Stomach (tissue), 9 donors: ENCODE results near the gene POGLUT2. TPM values are rescaled to one million over a fixed set of nuclear protein-coding genes. Genes with fewer than 3 reads are reported as not detected.
"Not testable (repeated sequence)": the region's sequence is repeated elsewhere in the genome, so short reads cannot be mapped to it uniquely, and the experiment has no call there.

ENCODE experiments used
- DNase-seq, 2 donors: peaks; one replicate each; pipeline versions ENCODE4 v3.0.0 to v3.0.0-alpha.2; 2013 to 2019
- H3K27ac ChIP-seq, 5 donors: fragments of 200-600 bp in 4 of 5; sonication (generic) in 4 of 5; one replicate each; pipeline ENCODE4 v1.5.1; 2013 to 2019; ENCODE audit warnings: mild to moderate bottlenecking in 1 of 5, moderate library complexity in 1 of 5
- H3K27me3 ChIP-seq, 3 donors: fragments of 200-600 bp; sonication (generic); one replicate each; pipeline ENCODE4 v1.5.1; 2017 to 2019; ENCODE audit warnings: mixed run types in 1 of 3
- H3K36me3 ChIP-seq, 4 donors: fragments of 200-600 bp; sonication (generic); 1 replicate in 3 of 4; 2 replicates in 1 of 4; pipeline ENCODE4 v1.5.1; 2016 to 2019
- H3K4me1 ChIP-seq, 4 donors: fragments of 200-600 bp; sonication (generic); one replicate each; pipeline ENCODE4 v1.5.1; 2016 to 2019
- H3K4me3 ChIP-seq, 4 donors: fragments of 200-600 bp; sonication (generic) in 3 of 4; one replicate each; pipeline ENCODE4 v1.5.1; 2016 to 2019; ENCODE audit warnings: mild to moderate bottlenecking in 1 of 4
- H3K9me3 ChIP-seq, 4 donors: fragments of 200-600 bp; sonication (generic); one replicate each; pipeline ENCODE4 v1.5.1; 2016 to 2019
- EP300 ChIP-seq: sonication (generic); formaldehyde crosslinking; IDR thresholded peaks from one replicate; pipeline ENCODE4 v1.6.1; 2017; ENCODE audit warnings: antibody characterized with exemption
- POLR2A ChIP-seq, 4 donors: fragments of 450-650 bp; IDR thresholded peaks; one replicate each; pipeline ENCODE4 v1.6.1; 2016; ENCODE audit warnings: antibody characterized with exemption in 4 of 4, control low read depth in 2 of 4, mild to moderate bottlenecking in 1 of 4, moderate library complexity in 1 of 4
- POLR2AphosphoS5 ChIP-seq, 3 donors: sonication (generic); formaldehyde crosslinking; IDR thresholded peaks; one replicate each; pipeline ENCODE4 v1.6.1; 2016; ENCODE audit warnings: antibody characterized with exemption in 3 of 3
- WGBS, 5 donors: extraction: QIAGEN DNeasy Blood & Tissue Kit in 3 of 5; methylation state at CpG; one replicate each; pipeline versions ENCODE4 v1.1.5 to v1.1.7; 2013 to 2018; 5-methylcytosine and 5-hydroxymethylcytosine counted together
- intact Hi-C: fragments of 100-400 bp; cut with DNase I; formaldehyde crosslinking; loops from one replicate; pipeline ENCODE4 v1.15.1; 2023; ENCODE audit warnings: low total_unique reads
- polyA plus RNA-seq, 3 donors: library from polyadenylated mRNA; stranded (reverse); fragments of 200-250 nt; gene quantifications; one replicate each; pipeline ENCODE4 v1.2.3, GENCODE V29; 2013
- total RNA-seq, 5 donors: library from RNA; depleted of rRNA; stranded (reverse); fragments of >200 nt; gene quantifications; one replicate each; pipeline versions ENCODE4 v1.1.0 to v1.2.3, GENCODE V29; 2014 to 2016
- TF ChIP-seq, protein P1 (sequence below), 7 experiments: fragments of 450-650 bp in 4 of 7; fragments of 200-600 bp in 3 of 7; sonication (generic) in 3 of 7; IDR thresholded peaks; one replicate each; pipeline ENCODE4 v1.5.1; 2016 to 2019; ENCODE audit warnings: antibody characterized with exemption in 7 of 7, control low read depth in 2 of 7, mild to moderate bottlenecking in 1 of 7
- donor health status: healthy with polysubstance abuse.
- donor health status: Bipolar disorder and iron deficiency.
- donor health status: healthy.

The POGLUT2 gene
- total and polyA plus RNA-seq, 8 donors: 0.58 to 48.2 (median 2.2) TPM; not detected in 1

DNA sequence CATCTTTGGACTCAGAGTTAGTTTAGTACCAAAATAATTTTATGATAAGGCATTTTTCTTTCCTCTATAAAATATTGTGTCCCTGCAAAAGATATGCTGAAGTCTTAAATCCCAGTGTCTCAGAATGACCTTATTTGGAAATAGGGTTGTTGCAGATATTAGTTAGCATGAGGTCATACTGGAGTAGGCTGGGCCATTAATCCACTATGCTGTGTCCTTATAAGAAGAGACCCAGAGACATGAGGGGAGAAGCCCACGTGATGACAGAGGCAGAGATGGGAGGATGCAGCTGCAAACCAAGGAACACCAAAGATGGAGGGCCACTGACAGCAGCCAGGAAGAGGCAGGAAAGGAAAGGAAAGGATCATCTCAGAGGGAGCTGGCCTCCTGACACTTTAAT lies 6.4 kb downstream of the POGLUT2 start:
- intact Hi-C loops: no loop called here
- no peak for DNase-seq
- Histone ChIP-seq H3K4me1 (peaks cover 0 to under 1% (median under 1%) of the 10 kb centered on the region in 4 donors), H3K9me3 (no peaks in the 10 kb centered on the region), H3K27me3 (no peaks in the 10 kb centered on the region), H3K4me3 (no peak overlapping the region), H3K36me3 (peaks cover 0 to 66% (median 53%) of the 10 kb centered on the region in 4 donors), H3K27ac (no peak overlapping the region)
- TF ChIP-seq, protein P1, sequence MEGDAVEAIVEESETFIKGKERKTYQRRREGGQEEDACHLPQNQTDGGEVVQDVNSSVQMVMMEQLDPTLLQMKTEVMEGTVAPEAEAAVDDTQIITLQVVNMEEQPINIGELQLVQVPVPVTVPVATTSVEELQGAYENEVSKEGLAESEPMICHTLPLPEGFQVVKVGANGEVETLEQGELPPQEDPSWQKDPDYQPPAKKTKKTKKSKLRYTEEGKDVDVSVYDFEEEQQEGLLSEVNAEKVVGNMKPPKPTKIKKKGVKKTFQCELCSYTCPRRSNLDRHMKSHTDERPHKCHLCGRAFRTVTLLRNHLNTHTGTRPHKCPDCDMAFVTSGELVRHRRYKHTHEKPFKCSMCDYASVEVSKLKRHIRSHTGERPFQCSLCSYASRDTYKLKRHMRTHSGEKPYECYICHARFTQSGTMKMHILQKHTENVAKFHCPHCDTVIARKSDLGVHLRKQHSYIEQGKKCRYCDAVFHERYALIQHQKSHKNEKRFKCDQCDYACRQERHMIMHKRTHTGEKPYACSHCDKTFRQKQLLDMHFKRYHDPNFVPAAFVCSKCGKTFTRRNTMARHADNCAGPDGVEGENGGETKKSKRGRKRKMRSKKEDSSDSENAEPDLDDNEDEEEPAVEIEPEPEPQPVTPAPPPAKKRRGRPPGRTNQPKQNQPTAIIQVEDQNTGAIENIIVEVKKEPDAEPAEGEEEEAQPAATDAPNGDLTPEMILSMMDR (IDR thresholded peaks at IDR 0.05): no peak
- TF ChIP-seq EP300 (no peak), POLR2AphosphoS5 (IDR thresholded peaks at IDR 0.05) (no peak), POLR2A (IDR thresholded peaks at IDR 0.05) (no peak)
- WGBS, 5 donors: 65 to 90% (median 81%) methylated on average over 1 of the region's 1 CpG

DNA sequence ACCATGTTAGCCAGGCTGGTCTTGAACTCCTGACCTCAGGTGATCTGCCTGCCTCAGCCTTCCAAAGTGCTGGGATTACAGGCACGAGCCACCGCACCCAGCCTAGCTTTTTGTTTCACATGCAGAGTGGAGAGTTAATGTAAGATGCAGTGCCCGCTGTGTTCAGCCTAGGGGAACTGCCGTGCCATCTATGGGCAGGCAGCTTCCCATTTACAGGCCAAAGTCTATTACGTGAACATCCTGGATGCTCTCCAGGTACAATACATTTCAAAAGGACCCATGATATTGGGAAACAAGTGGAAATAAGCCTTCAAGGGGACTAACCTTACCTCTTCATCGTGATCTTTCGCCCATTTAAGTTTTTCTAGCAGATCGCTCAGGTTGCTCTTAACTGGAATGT lies 10.1 kb downstream of the POGLUT2 start:
- H3K9me3 ChIP-seq: no peaks in the 10 kb centered on the region
- TF ChIP-seq POLR2AphosphoS5 (IDR thresholded peaks at IDR 0.05) (no peak), EP300 (no peak), POLR2A (IDR thresholded peaks at IDR 0.05) (no peak)
- TF ChIP-seq, protein P1 (IDR thresholded peaks at IDR 0.05): no peak
- H3K4me1 ChIP-seq: no peaks in the 10 kb centered on the region
- intact Hi-C loops: no loop called here
- no peaks in the 10 kb centered on the region for H3K27me3 ChIP-seq
- no peak for DNase-seq
- no peak overlapping the region for H3K27ac ChIP-seq
- 95 to 99% (median 98%) methylated on average over 8 of the region's 8 CpGs for WGBS, 5 donors
- H3K36me3 ChIP-seq: peaks cover 0 to 74% (median 67%) of the 10 kb centered on the region in 4 donors
- no peak overlapping the region for H3K4me3 ChIP-seq

DNA sequence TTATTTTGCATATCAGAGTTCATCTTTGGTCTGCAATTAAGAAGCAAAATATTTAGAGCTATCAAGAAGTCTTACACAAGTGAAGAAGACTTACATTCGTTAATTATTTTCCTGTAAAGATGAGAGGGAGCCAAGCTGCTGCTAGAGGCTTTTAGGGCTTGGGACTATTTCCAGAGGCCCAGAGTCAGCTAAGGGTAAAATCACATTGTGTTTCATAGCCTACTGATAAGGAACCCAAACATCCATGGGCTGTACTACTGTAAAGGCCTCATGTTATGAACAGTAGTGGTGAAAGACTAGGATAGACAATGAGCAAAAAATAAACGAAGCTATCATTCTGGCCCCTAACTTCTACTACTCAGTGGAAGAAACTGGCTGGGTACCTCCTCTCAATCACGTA lies 14.3 kb downstream of the POGLUT2 start:
- no peaks in the 10 kb centered on the region for H3K27me3 ChIP-seq
- TF ChIP-seq EP300 (no peak), POLR2AphosphoS5 (IDR thresholded peaks at IDR 0.05) (no peak), POLR2A (IDR thresholded peaks at IDR 0.05) (no peak)
- TF ChIP-seq, protein P1 (IDR thresholded peaks at IDR 0.05): no peak
- H3K4me3 ChIP-seq: no peak overlapping the region
- H3K9me3 ChIP-seq: no peaks in the 10 kb centered on the region
- intact Hi-C loops: no loop called here
- no peak overlapping the region for H3K27ac ChIP-seq
- no peak for DNase-seq
- H3K4me1 ChIP-seq: peaks cover 0 to under 1% (median 0%) of the 10 kb centered on the region in 4 donors
- 26 to 73% (median 53%) methylated on average over 3 of the region's 3 CpGs for WGBS, 5 donors
- peaks cover 0 to 57% (median 30%) of the 10 kb centered on the region in 4 donors for H3K36me3 ChIP-seq

DNA sequence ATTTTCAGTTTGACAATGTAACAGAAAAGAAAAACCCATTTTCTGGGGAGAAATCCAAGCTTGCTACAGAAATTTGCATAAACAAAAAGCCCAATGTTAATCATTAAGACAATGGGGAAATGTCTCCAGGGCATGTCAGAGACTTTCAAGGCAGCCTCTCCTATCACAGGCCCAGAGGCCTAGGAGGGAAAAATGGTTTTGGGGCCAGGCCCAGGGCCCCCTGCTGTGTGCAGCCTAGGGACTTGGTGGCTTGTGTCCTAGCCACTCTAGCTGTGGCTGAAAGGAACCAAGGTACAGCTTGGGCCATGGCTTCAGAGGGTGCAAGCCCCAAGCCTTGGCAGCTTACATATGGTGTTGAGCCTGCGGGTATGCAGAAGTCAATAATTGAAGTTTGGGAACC lies 17.2 kb downstream of the POGLUT2 start:
- peaks cover 0 to 8% (median 2%) of the 10 kb centered on the region in 4 donors for H3K4me1 ChIP-seq
- no peak overlapping the region for H3K27ac ChIP-seq
- 100% methylated on average over 1 of the region's 1 CpG for WGBS, 5 donors
- H3K4me3 ChIP-seq: no peak overlapping the region
- no peaks in the 10 kb centered on the region for H3K9me3 ChIP-seq
- TF ChIP-seq, protein P1 (IDR thresholded peaks at IDR 0.05): no peak
- no peak for TF ChIP-seq POLR2AphosphoS5 (IDR thresholded peaks at IDR 0.05)
- TF ChIP-seq POLR2A (IDR thresholded peaks at IDR 0.05): no peak
- no peak for TF ChIP-seq EP300
- no peak for DNase-seq
- no peaks in the 10 kb centered on the region for H3K27me3 ChIP-seq
- intact Hi-C loops: no loop called here
- H3K36me3 ChIP-seq: peaks cover 0 to 28% (median 6%) of the 10 kb centered on the region in 4 donors

DNA sequence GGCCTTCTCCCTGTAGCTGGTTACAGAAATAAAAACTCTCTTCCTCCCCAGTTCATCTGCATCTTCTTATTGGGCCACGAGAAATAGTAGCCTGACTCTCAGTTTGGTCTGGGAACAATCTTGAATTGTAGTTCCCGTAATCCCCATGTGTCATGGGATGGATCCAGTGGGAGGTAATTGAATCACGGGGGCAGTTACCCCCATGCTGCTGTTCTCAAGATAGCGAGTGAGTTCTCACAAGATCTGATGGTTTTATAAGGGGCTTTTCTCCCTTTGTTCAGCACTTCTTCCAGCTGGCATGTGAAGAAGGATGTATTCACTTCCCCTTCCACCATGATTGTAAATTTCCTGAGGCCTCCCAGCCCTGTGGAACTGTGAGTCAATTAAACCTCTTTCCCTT lies 18.1 kb downstream of the POGLUT2 start:
- H3K27me3 ChIP-seq, H3K9me3 ChIP-seq, DNase-seq, H3K27ac ChIP-seq, intact Hi-C loops, H3K4me1 ChIP-seq, H3K4me3 ChIP-seq: not testable (repeated sequence)
- H3K36me3 ChIP-seq: peaks cover 0 to 19% (median 2%) of the 10 kb centered on the region in 4 donors
- 88 to 97% (median 95%) methylated on average over 4 of the region's 4 CpGs for WGBS, 5 donors
